Dendritic cell treated with granulocyte-macrophage colony-stimulating factor and Interleukin-4, amounts not matched to agents 40 ng/mL and 50 ng/mL, for 4 days (primary cell): Measurements from ENCODE around the gene IL10RA.

Experiments used
- H3K27ac Mint-ChIP-seq: one replicate; pipeline ENCODE4 v1.8.0; 2022; ENCODE audit warnings: mild to moderate bottlenecking, mixed read lengths
- H3K27me3 Mint-ChIP-seq: one replicate; pipeline ENCODE4 v1.8.0; 2022; ENCODE audit warnings: mild to moderate bottlenecking, mixed read lengths
- H3K36me3 Mint-ChIP-seq: one replicate; pipeline ENCODE4 v1.8.0; 2022; ENCODE audit warnings: low read depth, mixed read lengths
- H3K4me1 Mint-ChIP-seq: one replicate; pipeline ENCODE4 v1.8.0; 2022; ENCODE audit warnings: low read depth, mixed read lengths
- H3K4me3 Mint-ChIP-seq: one replicate; pipeline ENCODE4 v1.8.0; 2022; ENCODE audit warnings: mild to moderate bottlenecking, moderate library complexity, mixed read lengths
- H3K9me3 Mint-ChIP-seq: one replicate; pipeline ENCODE4 v1.8.0; 2022; ENCODE audit warnings: mixed read lengths
- intact Hi-C: fragments of 100-400 bp; cut with micrococcal nuclease; formaldehyde crosslinking; loops from one replicate; pipeline ENCODE4 v1.15.0; 2022

Gene IL10RA

DNA sequence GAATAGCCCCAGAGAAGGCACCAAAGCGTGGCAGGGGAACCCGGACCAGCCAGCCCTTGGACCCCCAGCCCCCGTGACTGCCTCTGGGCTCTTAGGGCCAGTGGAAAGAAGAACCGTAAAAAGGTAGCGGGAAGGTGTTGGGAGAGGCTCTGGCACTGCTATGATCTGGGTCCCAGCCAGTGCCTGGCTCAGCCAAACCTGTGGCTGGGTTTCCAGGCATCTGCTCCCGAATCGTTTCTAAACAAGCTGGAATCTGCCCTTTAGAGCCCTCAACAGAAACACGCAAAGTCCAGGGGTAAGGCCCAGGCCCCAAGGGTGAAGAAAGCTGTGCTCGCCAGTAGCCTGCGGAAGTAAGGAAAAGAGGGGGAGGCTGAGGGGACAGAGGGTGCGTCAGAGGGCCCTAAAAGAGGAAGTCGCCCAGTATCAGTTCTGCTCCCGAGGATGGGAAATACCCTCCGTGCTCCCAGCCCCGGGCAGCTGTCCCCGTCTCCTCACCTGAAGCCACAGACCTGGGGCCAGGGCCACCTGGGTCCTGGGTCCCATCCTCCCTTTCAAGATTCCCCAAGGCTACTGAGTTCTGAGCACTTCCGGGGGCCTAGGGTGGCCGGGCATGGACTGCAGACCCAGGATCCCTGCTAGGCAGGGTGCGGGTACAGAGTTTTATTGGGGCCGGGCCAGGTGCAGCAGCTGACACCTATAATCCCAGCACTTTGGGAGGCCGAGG, 24.7 kb downstream of the IL10RA start:
- Mint-ChIP-seq H3K27ac (peak overlapping the region; percentile 92), H3K4me1 (peaks cover 99% of the 10 kb centered on the region), H3K4me3 (peak overlapping the region; percentile 49), H3K27me3 (no peaks in the 10 kb centered on the region), H3K36me3 (no peaks in the 10 kb centered on the region), H3K9me3 (peaks cover 8% of the 10 kb centered on the region)
- intact Hi-C loops = loop anchor here (5.0 kb wide), 1 partner anchor 36 kb away; no protein-coding TSS in a partner anchor

DNA sequence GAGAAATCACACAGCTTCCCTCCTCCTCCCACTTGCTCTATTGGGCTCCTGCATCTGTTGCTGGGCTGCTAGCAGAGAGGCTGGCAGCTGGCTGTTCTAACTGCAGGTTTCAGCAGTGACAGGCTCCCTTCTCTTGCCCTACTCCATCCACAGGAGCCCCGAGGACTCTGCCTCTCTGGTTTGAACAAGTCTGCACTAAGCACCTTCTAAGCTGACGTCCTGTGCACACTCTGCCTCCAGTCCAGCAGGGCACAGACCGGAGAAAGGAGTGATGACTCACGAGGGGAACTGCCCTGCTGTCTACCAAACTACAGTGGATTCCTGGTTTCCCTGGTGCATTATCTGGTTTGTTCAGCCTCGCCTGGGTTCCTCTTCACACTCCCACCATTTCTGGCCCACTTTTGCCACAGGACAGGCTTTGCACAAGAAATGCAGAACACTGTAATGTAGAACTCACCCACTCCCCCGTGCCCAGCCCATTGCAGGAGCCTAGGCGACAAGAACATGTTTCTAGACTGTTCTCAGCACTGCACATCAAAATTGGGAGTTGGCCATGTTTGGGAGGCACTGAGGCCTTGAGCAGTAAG, 26.0 kb downstream of the IL10RA start:
- Mint-ChIP-seq H3K27ac (peak overlapping the region; percentile 92), H3K4me3 (peak overlapping the region; percentile 45), H3K36me3 (peaks cover 2% of the 10 kb centered on the region), H3K27me3 (no peaks in the 10 kb centered on the region), H3K4me1 (peaks cover 95% of the 10 kb centered on the region), H3K9me3 (peaks cover 13% of the 10 kb centered on the region)
- intact Hi-C loops = loop anchor here (1.0 to 5.0 kb wide), 2 partner anchors 9 to 35 kb away; no protein-coding TSS in a partner anchor

- no peaks in the 10 kb centered on the region for H3K27me3 Mint-ChIP-seq
- peaks cover 28% of the 10 kb centered on the region for H3K9me3 Mint-ChIP-seq
- intact Hi-C loops = loop anchor here (5.0 kb wide), 1 partner anchor 33 kb away; no protein-coding TSS in a partner anchor
- H3K27ac Mint-ChIP-seq = peak overlapping the region; percentile 92
- H3K36me3 Mint-ChIP-seq = peaks cover 14% of the 10 kb centered on the region
- peaks cover 82% of the 10 kb centered on the region for H3K4me1 Mint-ChIP-seq
- H3K4me3 Mint-ChIP-seq = no peak overlapping the region
Measured at GRCh38 chr11:118014022-118014421, 27.8 kb downstream of the IL10RA start.

GRCh38 chr11:118015385-118015841, 29.2 kb downstream of the IL10RA start:
- Mint-ChIP-seq H3K27ac (peak overlapping the region; percentile 92), H3K4me3 (peak overlapping the region; percentile 9), H3K27me3 (no peaks in the 10 kb centered on the region), H3K36me3 (peaks cover 14% of the 10 kb centered on the region), H3K9me3 (peaks cover 28% of the 10 kb centered on the region), H3K4me1 (peaks cover 68% of the 10 kb centered on the region)
- intact Hi-C loops = no loop called here

GRCh38 chr11:118016104-118016503, 29.9 kb downstream of the IL10RA start:
- no peaks in the 10 kb centered on the region for H3K27me3 Mint-ChIP-seq
- intact Hi-C loops = no loop called here
- H3K36me3 Mint-ChIP-seq = peaks cover 14% of the 10 kb centered on the region
- H3K27ac Mint-ChIP-seq = peak overlapping the region; percentile 92
- peaks cover 28% of the 10 kb centered on the region for H3K9me3 Mint-ChIP-seq
- H3K4me1 Mint-ChIP-seq = peaks cover 61% of the 10 kb centered on the region
- H3K4me3 Mint-ChIP-seq = no peak overlapping the region

GRCh38 chr11:118017111-118017510, 30.9 kb downstream of the IL10RA start:
- Mint-ChIP-seq H3K27ac (peak overlapping the region; percentile 92), H3K4me3 (no peak overlapping the region), H3K27me3 (no peaks in the 10 kb centered on the region), H3K36me3 (peaks cover 14% of the 10 kb centered on the region), H3K4me1 (peaks cover 51% of the 10 kb centered on the region), H3K9me3 (peaks cover 28% of the 10 kb centered on the region)
- intact Hi-C loops = no loop called here

DNA sequence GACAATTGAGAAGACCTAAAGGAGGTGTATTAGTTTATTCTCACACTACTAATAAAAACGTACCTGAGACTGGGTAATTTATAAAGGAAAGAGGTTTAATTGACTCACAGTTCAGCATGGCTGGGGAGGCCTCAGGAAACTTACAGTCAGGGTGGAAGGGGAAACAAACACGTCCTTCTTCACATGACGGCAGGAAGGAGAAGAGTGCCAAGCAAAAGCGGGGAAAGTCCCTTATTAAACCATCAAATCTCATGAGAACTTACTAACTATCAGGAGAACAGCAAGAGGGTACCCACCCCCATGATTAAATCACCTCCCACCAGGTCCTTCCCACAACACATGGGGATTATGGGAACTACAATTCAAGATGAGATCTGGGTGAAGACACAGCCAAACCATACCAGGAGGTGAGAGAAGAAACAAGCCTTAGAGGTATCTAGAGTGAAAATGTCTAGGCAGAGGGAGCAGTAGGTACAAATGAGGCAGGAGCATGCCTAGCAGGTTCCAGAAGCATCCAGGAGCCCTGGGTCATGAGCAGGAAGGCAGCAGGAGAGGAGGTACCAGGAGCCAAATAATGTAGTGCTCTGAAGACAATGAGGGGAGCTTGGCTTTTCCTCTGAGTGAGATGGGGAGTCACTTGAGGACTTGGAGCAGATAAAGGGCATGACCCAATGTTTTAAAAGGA, 31.6 kb downstream of the IL10RA start:
- intact Hi-C loops = no loop called here

GRCh38 chr11:118018401-118018800, 32.2 kb downstream of the IL10RA start:
- no peak overlapping the region for H3K27ac Mint-ChIP-seq
- no peak overlapping the region for H3K4me3 Mint-ChIP-seq
- no peaks in the 10 kb centered on the region for H3K27me3 Mint-ChIP-seq
- H3K4me1 Mint-ChIP-seq = peaks cover 38% of the 10 kb centered on the region
- intact Hi-C loops = no loop called here
- peaks cover 14% of the 10 kb centered on the region for H3K36me3 Mint-ChIP-seq
- H3K9me3 Mint-ChIP-seq = peaks cover 28% of the 10 kb centered on the region

More for the DNA sequence above, 31.6 kb downstream of the IL10RA start:
- Mint-ChIP-seq H3K36me3 (peaks cover 14% of the 10 kb centered on the region), H3K9me3 (peaks cover 28% of the 10 kb centered on the region), H3K27ac (no peak overlapping the region), H3K27me3 (no peaks in the 10 kb centered on the region), H3K4me1 (peaks cover 44% of the 10 kb centered on the region), H3K4me3 (no peak overlapping the region)

GRCh38 chr11:118021146-118021545, 35.0 kb downstream of the IL10RA start:
- H3K27ac Mint-ChIP-seq = no peak overlapping the region
- intact Hi-C loops = no loop called here
- no peaks in the 10 kb centered on the region for H3K27me3 Mint-ChIP-seq
- H3K4me3 Mint-ChIP-seq = no peak overlapping the region
- peaks cover 20% of the 10 kb centered on the region for H3K9me3 Mint-ChIP-seq
- peaks cover 14% of the 10 kb centered on the region for H3K36me3 Mint-ChIP-seq
- peaks cover 24% of the 10 kb centered on the region for H3K4me1 Mint-ChIP-seq

DNA sequence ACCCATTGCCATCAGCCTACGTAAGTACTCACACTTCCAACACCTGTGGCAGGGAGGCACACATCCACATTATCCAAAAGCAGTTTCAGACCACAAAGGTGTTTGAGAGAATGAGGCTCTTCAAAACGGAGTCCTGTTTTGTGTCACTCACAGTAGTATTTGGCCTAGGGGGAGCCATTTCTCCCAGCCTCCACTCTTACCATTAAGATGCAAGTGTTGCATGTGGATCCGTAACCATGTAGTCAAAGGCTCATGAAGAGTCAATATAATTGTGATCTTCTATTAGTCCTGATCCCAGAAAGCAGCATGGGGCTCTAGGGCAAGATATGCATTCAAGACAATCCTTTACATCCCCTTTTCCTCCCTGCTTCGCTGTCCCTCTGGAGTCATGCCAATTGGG, 41.5 kb downstream of the IL10RA start:
- no peak overlapping the region for H3K4me3 Mint-ChIP-seq
- H3K27ac Mint-ChIP-seq = peak overlapping the region; percentile 63
- no peaks in the 10 kb centered on the region for H3K27me3 Mint-ChIP-seq
- H3K9me3 Mint-ChIP-seq = no peaks in the 10 kb centered on the region
- H3K4me1 Mint-ChIP-seq = peaks cover 36% of the 10 kb centered on the region
- no peaks in the 10 kb centered on the region for H3K36me3 Mint-ChIP-seq
- intact Hi-C loops = no loop called here

GRCh38 chr11:118028626-118029025, 42.4 kb downstream of the IL10RA start:
- intact Hi-C loops = no loop called here
- peak overlapping the region; percentile 63 for H3K27ac Mint-ChIP-seq
- no peak overlapping the region for H3K4me3 Mint-ChIP-seq
- H3K27me3 Mint-ChIP-seq = no peaks in the 10 kb centered on the region
- peaks cover 36% of the 10 kb centered on the region for H3K4me1 Mint-ChIP-seq
- H3K9me3 Mint-ChIP-seq = no peaks in the 10 kb centered on the region
- H3K36me3 Mint-ChIP-seq = no peaks in the 10 kb centered on the region

- Mint-ChIP-seq H3K9me3 (no peaks in the 10 kb centered on the region), H3K36me3 (no peaks in the 10 kb centered on the region), H3K4me3 (no peak overlapping the region), H3K27ac (no peak overlapping the region), H3K4me1 (peaks cover 15% of the 10 kb centered on the region), H3K27me3 (no peaks in the 10 kb centered on the region)
- intact Hi-C loops = no loop called here
Measured at GRCh38 chr11:118033443-118033842, 47.2 kb downstream of the IL10RA start.

GRCh38 chr11:118042141-118042540, 55.9 kb downstream of the IL10RA start:
- peak overlapping the region; percentile 67 for H3K27ac Mint-ChIP-seq
- H3K36me3 Mint-ChIP-seq = no peaks in the 10 kb centered on the region
- peaks cover 32% of the 10 kb centered on the region for H3K4me1 Mint-ChIP-seq
- no peak overlapping the region for H3K4me3 Mint-ChIP-seq
- no peaks in the 10 kb centered on the region for H3K27me3 Mint-ChIP-seq
- intact Hi-C loops = no loop called here
- no peaks in the 10 kb centered on the region for H3K9me3 Mint-ChIP-seq

DNA sequence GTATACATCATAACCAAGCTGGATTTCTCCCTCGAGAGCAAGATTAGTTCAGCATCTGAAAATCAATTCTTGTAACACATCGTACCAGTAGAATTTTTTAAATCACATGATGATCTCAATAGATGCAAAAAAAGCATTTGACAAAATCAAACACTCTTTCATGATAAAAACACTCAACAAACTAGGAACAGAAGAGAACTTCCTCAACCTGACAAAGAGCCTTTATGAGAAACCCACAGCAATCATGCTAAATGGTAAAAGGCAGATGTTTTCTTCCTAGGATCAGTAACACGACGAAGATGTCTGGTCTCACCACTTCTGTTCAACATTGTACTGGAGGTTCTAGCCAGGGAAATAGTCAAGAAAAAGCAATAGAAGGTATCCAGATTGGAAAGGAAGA, 56.6 kb downstream of the IL10RA start:
- Mint-ChIP-seq H3K4me3 (no peak overlapping the region), H3K36me3 (no peaks in the 10 kb centered on the region), H3K4me1 (peaks cover 36% of the 10 kb centered on the region), H3K9me3 (no peaks in the 10 kb centered on the region), H3K27me3 (no peaks in the 10 kb centered on the region), H3K27ac (no peak overlapping the region)
- intact Hi-C loops = no loop called here
